ENCODE data around the gene OR5K3. TPM values are rescaled to one million over a fixed set of nuclear protein-coding genes. Genes with fewer than 3 reads are reported as not detected.

The OR5K3 gene
- total RNA-seq, 1 experiment from 2014 or later = not detected

DNA sequence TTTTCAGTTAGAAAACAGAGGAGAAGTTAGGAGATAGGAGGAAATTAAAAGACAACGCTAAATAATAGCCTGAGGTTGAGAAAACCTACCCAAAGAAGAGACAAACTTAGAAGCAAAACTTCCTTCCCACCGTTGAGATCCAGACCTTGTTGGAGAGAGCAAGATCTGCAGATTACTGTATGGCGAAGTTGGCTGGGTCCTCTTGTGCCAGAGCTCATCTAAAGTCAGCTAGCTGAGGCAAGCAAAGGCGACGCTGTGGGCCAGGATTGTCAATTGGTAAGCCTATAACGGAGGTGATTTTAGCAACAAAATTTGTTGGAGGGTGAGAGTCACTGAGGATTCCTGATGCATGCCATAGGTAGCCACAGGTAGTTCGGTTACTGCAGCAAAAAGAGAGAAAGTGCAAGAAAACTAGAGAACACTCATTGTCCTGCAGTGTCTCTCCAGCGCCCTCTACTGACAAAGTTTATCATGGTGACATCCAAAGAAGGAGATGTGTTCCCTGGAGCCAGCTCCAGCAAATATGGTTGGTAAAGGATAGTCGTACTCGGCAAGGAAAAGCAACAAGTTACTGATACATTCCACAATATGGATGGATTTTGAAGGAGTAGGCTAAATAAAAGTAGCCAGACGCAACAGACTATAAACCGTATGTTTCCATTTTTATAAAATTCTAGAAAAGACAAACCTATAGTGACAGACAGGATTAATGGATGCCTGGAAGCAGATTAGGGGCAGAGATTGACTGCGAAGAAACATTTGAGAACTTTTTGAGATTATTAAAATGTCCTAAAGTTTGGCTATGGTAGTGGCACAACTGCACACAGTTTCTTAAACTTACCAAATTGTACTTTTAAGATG, 46.6 kb upstream of the OR5K3 start:
- no peaks in the 10 kb centered on the region for H3K9me3 Mint-ChIP-seq
- H2BK5ac ChIP-seq (ENCODE audit: insufficient read length, low read length) = no peak overlapping the region
- H3K18ac ChIP-seq (ENCODE audit: insufficient read length, low read depth, low read length) = no peak overlapping the region
- no peaks in the 10 kb centered on the region for H3K23me2 ChIP-seq (ENCODE audit: insufficient read length, low read depth, low read length, poor library complexity, severe bottlenecking)
- no peak overlapping the region for H2BK15ac ChIP-seq (ENCODE audit: low read depth, low read length)
- no peaks in the 10 kb centered on the region for H3K79me1 ChIP-seq (ENCODE audit: insufficient read depth, low read depth, low read length, poor library complexity, severe bottlenecking)
- no peaks in the 10 kb centered on the region; the same call in 1 of the 2 replicates for H3K4me1 ChIP-seq (ENCODE audit: insufficient read depth, low read length)
- H3K9ac ChIP-seq (ENCODE audit: extremely low read depth, insufficient read length, low read length) = no peak overlapping the region
- no CpG with 5 or more reads among the region's 13 CpGs for WGBS (ENCODE audit: extremely low coverage, insufficient read length, low lambda C conversion rate)
- no peaks in the 10 kb centered on the region for H3K9me3 ChIP-seq (ENCODE audit: control insufficient read depth, low read depth, low read length)
- no peak overlapping the region for H3K14ac ChIP-seq (ENCODE audit: insufficient read depth, low read length)
- H4K91ac ChIP-seq (ENCODE audit: insufficient read length, low read depth, low read length) = no peak overlapping the region
- H4K8ac ChIP-seq (replicated peaks; ENCODE audit: insufficient read length, low read depth, low read length) = no peak overlapping the region
- H2AK5ac ChIP-seq (ENCODE audit: insufficient read length, low read length) = no peak overlapping the region
- no peak overlapping the region for H3K56ac ChIP-seq (ENCODE audit: insufficient read length, low read depth, low read length)
- no peak overlapping the region for H3K27ac ChIP-seq (ENCODE audit: insufficient read length, low read depth, low read length)
- H3K27me3 Mint-ChIP-seq (ENCODE audit: low read depth) = no peaks in the 10 kb centered on the region; the same call in 1 of the 2 replicates
- no peaks in the 10 kb centered on the region for H3K27me3 ChIP-seq (ENCODE audit: insufficient read depth, low read length)
- TF ChIP-seq, protein P1, sequence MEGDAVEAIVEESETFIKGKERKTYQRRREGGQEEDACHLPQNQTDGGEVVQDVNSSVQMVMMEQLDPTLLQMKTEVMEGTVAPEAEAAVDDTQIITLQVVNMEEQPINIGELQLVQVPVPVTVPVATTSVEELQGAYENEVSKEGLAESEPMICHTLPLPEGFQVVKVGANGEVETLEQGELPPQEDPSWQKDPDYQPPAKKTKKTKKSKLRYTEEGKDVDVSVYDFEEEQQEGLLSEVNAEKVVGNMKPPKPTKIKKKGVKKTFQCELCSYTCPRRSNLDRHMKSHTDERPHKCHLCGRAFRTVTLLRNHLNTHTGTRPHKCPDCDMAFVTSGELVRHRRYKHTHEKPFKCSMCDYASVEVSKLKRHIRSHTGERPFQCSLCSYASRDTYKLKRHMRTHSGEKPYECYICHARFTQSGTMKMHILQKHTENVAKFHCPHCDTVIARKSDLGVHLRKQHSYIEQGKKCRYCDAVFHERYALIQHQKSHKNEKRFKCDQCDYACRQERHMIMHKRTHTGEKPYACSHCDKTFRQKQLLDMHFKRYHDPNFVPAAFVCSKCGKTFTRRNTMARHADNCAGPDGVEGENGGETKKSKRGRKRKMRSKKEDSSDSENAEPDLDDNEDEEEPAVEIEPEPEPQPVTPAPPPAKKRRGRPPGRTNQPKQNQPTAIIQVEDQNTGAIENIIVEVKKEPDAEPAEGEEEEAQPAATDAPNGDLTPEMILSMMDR (conservative IDR thresholded peaks at IDR 0.05) = peak; percentile 92
- no peak overlapping the region for H2BK12ac ChIP-seq (ENCODE audit: insufficient read length, low read depth, low read length)
- peaks cover 6 to 10% of the 10 kb centered on the region in 2 experiments; a peak in 3 of 4 replicates for H3K4me1 Mint-ChIP-seq
- no peak overlapping the region for H2BK20ac ChIP-seq (ENCODE audit: low read depth, low read length, poor library complexity, severe bottlenecking)
- H3K4me3 Mint-ChIP-seq = no peak overlapping the region
- H3K4me2 ChIP-seq (ENCODE audit: insufficient read depth, insufficient read length, low read length) = no peak overlapping the region
- peak; percentile 76 for DNase-seq
- H2BK120ac ChIP-seq (ENCODE audit: low read depth, low read length, poor library complexity, severe bottlenecking) = no peak overlapping the region
- no peaks in the 10 kb centered on the region for H3K79me2 ChIP-seq (ENCODE audit: insufficient read depth, low read length)
- H3T11ph ChIP-seq (ENCODE audit: low read length) = no peak overlapping the region
- no peak overlapping the region for H3K4ac ChIP-seq (ENCODE audit: low read depth, low read length)
- peak overlapping the region; percentile 91 for H2AFZ ChIP-seq (ENCODE audit: low read length)
- no peak overlapping the region for H3K23ac ChIP-seq (ENCODE audit: insufficient read length, low read depth, low read length)
- no peaks in the 10 kb centered on the region for H3K36me3 Mint-ChIP-seq (ENCODE audit: insufficient read depth in 1 of 3, low read depth in 3 of 3)
- H4K5ac ChIP-seq (ENCODE audit: insufficient read length, low read depth, low read length) = no peak overlapping the region
- H4K20me1 ChIP-seq (ENCODE audit: control insufficient read depth, insufficient read depth, insufficient read length) = no peaks in the 10 kb centered on the region
- no peak overlapping the region for H3K27ac Mint-ChIP-seq
